ENCODE results near the gene RASGRF2.

RASGRF2 gene

DNA sequence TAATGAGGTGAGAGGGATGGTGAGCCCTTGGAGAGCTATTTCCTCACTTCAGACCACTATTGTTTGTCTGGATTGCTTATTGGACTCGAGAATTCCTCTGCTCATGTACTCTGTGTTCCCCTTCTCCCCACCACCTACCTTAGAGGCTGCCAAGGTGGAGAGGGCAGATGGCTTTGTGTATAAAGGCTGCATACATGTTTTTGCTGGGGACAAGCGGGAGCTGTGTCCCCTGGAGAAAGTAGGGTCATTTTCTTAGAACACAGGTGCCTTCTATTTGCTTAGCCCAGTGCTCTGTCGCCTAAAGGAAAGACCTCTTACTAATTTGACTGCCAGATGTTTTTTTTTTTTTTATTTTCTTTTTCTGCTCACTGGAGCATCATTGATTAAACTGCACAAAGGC, 29.7 kb downstream of the RASGRF2 start:
- TF ChIP-seq CTCF (IDR thresholded peaks at IDR 0.05; ENCODE audit: low read depth, low read length): no peak
- no peak for DNase-seq (ENCODE audit: low read depth in 2 of 2)
- H3K4me3 ChIP-seq (replicated peaks in 1 of 2; ENCODE audit: low read depth in 2 of 2, low read length in 2 of 2): no peak overlapping the region

DNA sequence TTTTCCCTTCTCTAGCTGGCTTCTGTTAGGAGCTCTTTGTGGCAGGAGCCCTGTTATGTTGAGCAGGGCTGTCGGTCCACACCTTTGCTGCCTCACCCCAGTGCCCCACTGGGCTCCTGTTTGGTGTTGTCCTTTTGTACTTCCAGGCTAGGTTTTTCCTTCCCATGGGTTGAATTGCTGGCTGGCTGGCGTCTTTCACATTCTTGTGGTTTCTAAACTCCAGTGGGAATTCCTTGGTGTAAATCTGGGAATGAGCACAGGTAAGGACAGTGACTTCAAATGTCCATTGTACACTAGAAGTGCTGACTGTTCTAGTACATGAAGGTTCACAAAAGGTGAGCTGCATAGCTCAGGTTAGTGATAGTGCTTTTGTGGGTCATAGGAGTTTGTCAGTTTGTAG, 30.4 kb downstream of the RASGRF2 start:
- H3K4me3 ChIP-seq (replicated peaks in 1 of 2; ENCODE audit: low read depth in 2 of 2, low read length in 2 of 2): no peak overlapping the region
- no peak for DNase-seq (ENCODE audit: low read depth in 2 of 2)
- no peak for TF ChIP-seq CTCF (IDR thresholded peaks at IDR 0.05; ENCODE audit: low read depth, low read length)

DNA sequence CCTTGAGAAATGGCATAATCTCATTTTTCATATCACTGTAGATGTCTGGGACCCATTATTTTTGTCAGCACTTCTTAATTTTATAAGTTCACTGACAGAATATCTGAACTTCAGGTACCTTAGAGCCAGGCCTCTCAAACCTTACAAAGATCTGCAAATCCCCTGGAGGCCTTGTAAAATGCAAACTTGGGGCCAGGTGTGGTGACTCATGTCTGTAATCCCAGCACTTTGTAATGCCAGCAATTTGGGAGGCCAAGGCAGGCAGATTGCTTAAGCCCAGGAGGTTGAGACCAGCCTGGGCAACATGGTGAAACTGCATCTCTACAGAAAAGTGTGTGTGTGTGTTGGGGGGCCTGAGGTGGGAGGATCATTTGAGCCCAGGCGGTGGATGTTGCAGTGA, 30.8 kb downstream of the RASGRF2 start:
- TF ChIP-seq CTCF (IDR thresholded peaks at IDR 0.05; ENCODE audit: low read depth, low read length): no peak
- DNase-seq (ENCODE audit: low read depth in 2 of 2): peak in 1 of 2 donors; percentile 36
- H3K4me3 ChIP-seq (replicated peaks in 1 of 2; ENCODE audit: low read depth in 2 of 2, low read length in 2 of 2): no peak overlapping the region

- no peak overlapping the region for H3K4me3 ChIP-seq (replicated peaks in 1 of 2; ENCODE audit: low read depth in 2 of 2, low read length in 2 of 2)
- DNase-seq (ENCODE audit: low read depth in 2 of 2): no peak
- no peak for TF ChIP-seq CTCF (IDR thresholded peaks at IDR 0.05; ENCODE audit: low read depth, low read length)
Observed at GRCh38 chr5:80995908-80996307, 35.7 kb downstream of the RASGRF2 start.

DNA sequence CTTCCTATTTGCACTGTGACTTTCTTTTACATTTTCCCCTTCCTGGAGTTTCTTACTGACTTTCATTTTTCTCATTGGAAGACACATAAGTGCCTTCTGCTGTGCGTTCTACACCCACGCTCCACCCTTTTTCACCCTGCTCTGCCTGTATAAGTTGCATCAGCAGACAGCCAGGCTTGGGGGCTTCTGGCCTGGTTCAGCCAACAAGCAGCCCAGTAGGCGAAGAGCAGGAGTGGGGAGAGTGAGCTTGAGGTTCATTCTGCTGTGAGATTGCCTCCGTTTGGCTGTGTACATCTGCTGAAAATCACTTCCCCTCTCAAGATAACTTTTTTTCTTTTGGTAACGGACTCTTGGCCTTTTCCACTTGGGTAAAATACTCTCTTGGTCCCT, 38.4 kb downstream of the RASGRF2 start:
- DNase-seq (ENCODE audit: low read depth in 2 of 2): no peak
- no peak for TF ChIP-seq CTCF (IDR thresholded peaks at IDR 0.05; ENCODE audit: low read depth, low read length)

GRCh38 chr5:81003811-81004386, 43.7 kb downstream of the RASGRF2 start:
- TF ChIP-seq CTCF (IDR thresholded peaks at IDR 0.05; ENCODE audit: low read depth, low read length): no peak
- H3K4me3 ChIP-seq (replicated peaks in 1 of 2; ENCODE audit: low read depth in 2 of 2, low read length in 2 of 2): no peak overlapping the region
- no peak for DNase-seq (ENCODE audit: low read depth in 2 of 2)

More for the DNA sequence above, 38.4 kb downstream of the RASGRF2 start:
- H3K4me3 ChIP-seq (replicated peaks in 1 of 2; ENCODE audit: low read depth in 2 of 2, low read length in 2 of 2): no peak overlapping the region

DNA sequence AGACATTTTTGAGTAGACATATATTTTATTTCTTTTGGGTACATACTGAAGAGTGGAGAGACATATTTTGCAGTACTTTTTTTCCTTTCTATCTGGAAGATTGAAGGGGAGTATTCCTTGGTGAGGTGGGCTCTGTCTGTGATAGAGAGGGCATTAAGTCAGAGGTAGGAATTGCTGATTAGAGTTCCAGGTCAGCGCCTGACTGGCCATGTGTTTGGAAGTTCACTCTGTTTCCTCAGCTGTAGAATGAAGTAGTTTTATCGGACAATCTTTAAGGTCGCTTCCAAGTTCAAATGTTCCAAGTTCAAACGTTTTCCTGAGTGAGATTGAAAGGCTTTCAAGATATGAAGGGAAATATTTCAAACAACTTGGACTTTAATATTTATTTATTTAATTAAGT, 45.5 kb downstream of the RASGRF2 start:
- H3K4me3 ChIP-seq (replicated peaks in 1 of 2; ENCODE audit: low read depth in 2 of 2, low read length in 2 of 2): no peak overlapping the region
- TF ChIP-seq CTCF (IDR thresholded peaks at IDR 0.05; ENCODE audit: low read depth, low read length): no peak
- DNase-seq (ENCODE audit: low read depth in 2 of 2): no peak

Data from cardiac fibroblast (primary cell).